Iris pigment epithelial cell (primary cell): ENCODE measurements around the gene RELN.

Experiments used
- DNase-seq: peaks from one replicate; pipeline ENCODE4 v3.0.0-alpha.2; 2011; ENCODE audit warnings: low read depth

Gene RELN

GRCh38 chr7:103632005-103632639 lies 357.3 kb downstream of the RELN start:
- DNase-seq: peak; percentile 11

GRCh38 chr7:103630318-103630717 lies 359.1 kb downstream of the RELN start:
- peak; percentile 25 for DNase-seq

GRCh38 chr7:103628742-103629141 lies 360.7 kb downstream of the RELN start:
- no peak for DNase-seq

GRCh38 chr7:103626776-103627175 lies 362.7 kb downstream of the RELN start:
- peak; percentile 17 for DNase-seq

- no peak for DNase-seq
Measured at GRCh38 chr7:103622274-103622673, 367.2 kb downstream of the RELN start.

GRCh38 chr7:103613655-103614642 lies 375.5 kb downstream of the RELN start:
- DNase-seq: peak; percentile 34

- DNase-seq: no peak
Measured at GRCh38 chr7:103609778-103610177, 379.7 kb downstream of the RELN start.

- DNase-seq: no peak
Measured at GRCh38 chr7:103605640-103606039, 383.8 kb downstream of the RELN start.

- no peak for DNase-seq
Measured at GRCh38 chr7:103598326-103598905, 391.0 kb downstream of the RELN start.

- no peak for DNase-seq
Measured at GRCh38 chr7:103597606-103598005, 391.9 kb downstream of the RELN start.

GRCh38 chr7:103594186-103594585 lies 395.3 kb downstream of the RELN start:
- DNase-seq: no peak

- no peak for DNase-seq
Measured at GRCh38 chr7:103593691-103594090, 395.8 kb downstream of the RELN start.

- DNase-seq: no peak
Measured at GRCh38 chr7:103592844-103593243, 396.6 kb downstream of the RELN start.

GRCh38 chr7:103592187-103592586 lies 397.3 kb downstream of the RELN start:
- no peak for DNase-seq

GRCh38 chr7:103580031-103580430 lies 409.4 kb downstream of the RELN start:
- DNase-seq: no peak

- DNase-seq: no peak
Measured at GRCh38 chr7:103577059-103577458, 412.4 kb downstream of the RELN start.

GRCh38 chr7:103576641-103577040 lies 412.8 kb downstream of the RELN start:
- DNase-seq: no peak

GRCh38 chr7:103574576-103574975 lies 414.9 kb downstream of the RELN start:
- no peak for DNase-seq

GRCh38 chr7:103573479-103574058 lies 415.9 kb downstream of the RELN start:
- DNase-seq: peak; percentile 50

- no peak for DNase-seq
Measured at GRCh38 chr7:103571586-103571985, 417.9 kb downstream of the RELN start.

- no peak for DNase-seq
Measured at GRCh38 chr7:103569621-103570305, 419.7 kb downstream of the RELN start.

- DNase-seq: no peak
Measured at GRCh38 chr7:103564416-103564815, 425.0 kb downstream of the RELN start.
